Left lung (tissue), 10 donors: Measurements from ENCODE around the gene FNDC8. TPM values are rescaled to one million over a fixed set of nuclear protein-coding genes. Genes with fewer than 3 reads are reported as not detected.

Experiments used
- ATAC-seq: fragments of 200-7000 bp; cut with Tn5 transposase; one replicate; pipeline ENCODE4 v1.9.1; 2020; ENCODE audit warnings: moderate library complexity
- DNase-seq, 4 donors: peaks; one replicate each; pipeline ENCODE4 v3.0.0-alpha.2; 2013 to 2020
- H3K27ac ChIP-seq, 2 donors: fragments of 200-600 bp; sonication (generic) in 1 of 2; one replicate each; pipeline versions ENCODE4 v1.5.0 to v1.8.0; 2020 to 2021
- H3K27me3 ChIP-seq, 2 donors: fragments of 200-600 bp; sonication (generic) in 1 of 2; one replicate each; pipeline versions ENCODE4 v1.5.0 to v1.8.0; 2020 to 2021
- H3K36me3 ChIP-seq, 2 donors: fragments of 200-600 bp; sonication (generic) in 1 of 2; one replicate each; pipeline versions ENCODE4 v1.5.0 to v1.8.0; 2020 to 2021
- H3K4me1 ChIP-seq, 2 donors: fragments of 200-600 bp; one replicate each; pipeline ENCODE4 v1.8.0; 2021
- H3K4me3 ChIP-seq, 2 donors: fragments of 200-600 bp; sonication (generic) in 1 of 2; one replicate each; pipeline versions ENCODE4 v1.5.0 to v1.8.0; 2020 to 2021; ENCODE audit warnings: mild to moderate bottlenecking in 1 of 2
- H3K9me3 ChIP-seq, 2 donors: fragments of 200-600 bp; sonication (generic) in 1 of 2; one replicate each; pipeline versions ENCODE4 v1.5.0 to v1.8.0; 2020 to 2021
- intact Hi-C, 2 donors: fragments of 100-400 bp; cut with DNase I; formaldehyde crosslinking; loops; one replicate each; pipeline versions ENCODE4 v1.11.2 to v1.14.2; 2022
- polyA plus RNA-seq, 6 donors: library from polyadenylated mRNA; unstranded; fragments of 120-200 nt; gene quantifications; one replicate each; pipeline ENCODE4 v1.2.1, GENCODE V29; 2013; ENCODE audit not compliant: insufficient read length in 6 of 6
- total RNA-seq, 2 donors: library from RNA; stranded (reverse); fragmentation: NEBNext Ultra II Directional; extraction: Animal tissue kit (Norgen Biotek cat#: 25700); gene quantifications; one replicate each; pipeline ENCODE4 v1.2.1, GENCODE V29; 2021
- TF ChIP-seq, protein P1 (sequence below), 2 donors: fragments of 200-600 bp; sonication (generic) in 1 of 2; IDR thresholded peaks; one replicate each; pipeline versions ENCODE4 v1.5.0 to v1.8.0; 2021; ENCODE audit warnings: antibody characterized with exemption in 2 of 2
- donor health status: DM: no; HTN: yes; CAD: no.
- donor health status: DM: no; HTN: no; CAD: no.

Gene FNDC8
- total and polyA plus RNA-seq, 8 donors: 0.20 to 0.34 (median 0.25) TPM; not detected in 3

DNA sequence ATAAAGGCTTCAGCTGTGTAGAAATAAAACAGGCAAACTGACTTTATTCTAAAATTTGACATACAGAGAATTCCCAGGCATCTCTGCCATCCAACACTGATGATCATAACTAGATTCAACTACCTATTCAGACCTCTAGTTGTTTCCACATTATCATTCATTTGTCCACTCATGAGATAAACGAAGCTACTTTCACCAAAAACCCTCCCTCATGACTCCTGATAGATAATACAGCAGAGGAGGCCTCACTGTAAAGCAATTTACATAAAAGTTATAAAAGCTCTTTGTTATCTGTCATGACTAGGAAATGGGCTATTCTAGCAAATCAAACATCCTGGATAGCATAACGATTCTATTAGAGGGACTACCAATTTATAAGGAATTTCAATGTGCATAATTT lies 38.3 kb upstream of the FNDC8 start:
- peaks cover 6 to 74% of the 10 kb centered on the region in 2 donors for H3K4me1 ChIP-seq
- no peak for DNase-seq
- intact Hi-C loops: loop anchor here in 1 of 2 donors (10.0 kb wide), 1 partner anchor 78 kb away; no protein-coding TSS in a partner anchor
- no peak overlapping the region for H3K4me3 ChIP-seq
- H3K27me3 ChIP-seq: no peaks in the 10 kb centered on the region
- TF ChIP-seq, protein P1, sequence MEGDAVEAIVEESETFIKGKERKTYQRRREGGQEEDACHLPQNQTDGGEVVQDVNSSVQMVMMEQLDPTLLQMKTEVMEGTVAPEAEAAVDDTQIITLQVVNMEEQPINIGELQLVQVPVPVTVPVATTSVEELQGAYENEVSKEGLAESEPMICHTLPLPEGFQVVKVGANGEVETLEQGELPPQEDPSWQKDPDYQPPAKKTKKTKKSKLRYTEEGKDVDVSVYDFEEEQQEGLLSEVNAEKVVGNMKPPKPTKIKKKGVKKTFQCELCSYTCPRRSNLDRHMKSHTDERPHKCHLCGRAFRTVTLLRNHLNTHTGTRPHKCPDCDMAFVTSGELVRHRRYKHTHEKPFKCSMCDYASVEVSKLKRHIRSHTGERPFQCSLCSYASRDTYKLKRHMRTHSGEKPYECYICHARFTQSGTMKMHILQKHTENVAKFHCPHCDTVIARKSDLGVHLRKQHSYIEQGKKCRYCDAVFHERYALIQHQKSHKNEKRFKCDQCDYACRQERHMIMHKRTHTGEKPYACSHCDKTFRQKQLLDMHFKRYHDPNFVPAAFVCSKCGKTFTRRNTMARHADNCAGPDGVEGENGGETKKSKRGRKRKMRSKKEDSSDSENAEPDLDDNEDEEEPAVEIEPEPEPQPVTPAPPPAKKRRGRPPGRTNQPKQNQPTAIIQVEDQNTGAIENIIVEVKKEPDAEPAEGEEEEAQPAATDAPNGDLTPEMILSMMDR (IDR thresholded peaks at IDR 0.05): no peak
- no peak overlapping the region for H3K27ac ChIP-seq
- H3K36me3 ChIP-seq: no peaks in the 10 kb centered on the region
- no peaks in the 10 kb centered on the region for H3K9me3 ChIP-seq
- ATAC-seq: no peak

DNA sequence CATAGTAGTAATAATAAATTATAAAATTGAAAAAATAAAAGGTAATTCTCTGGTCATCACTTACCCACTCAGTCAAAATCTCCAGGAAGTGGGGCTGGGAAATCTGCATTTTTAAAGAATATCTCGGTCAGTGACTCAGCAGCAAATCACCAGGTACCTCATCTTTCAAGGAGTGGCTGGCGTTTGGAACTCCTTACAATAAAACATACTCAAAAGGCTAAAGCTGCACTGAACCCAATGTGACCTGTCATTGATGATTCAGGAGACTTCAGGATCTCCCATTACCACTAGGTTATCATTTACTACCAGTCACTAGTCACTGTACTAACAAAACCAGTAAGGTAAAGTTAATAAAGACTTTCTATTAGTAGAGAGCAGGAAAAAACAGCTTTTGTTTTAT lies 36.4 kb upstream of the FNDC8 start:
- no peak overlapping the region for H3K4me3 ChIP-seq
- no peaks in the 10 kb centered on the region for H3K36me3 ChIP-seq
- H3K27ac ChIP-seq: no peak overlapping the region
- peaks cover 6 to 74% of the 10 kb centered on the region in 2 donors for H3K4me1 ChIP-seq
- ATAC-seq: no peak
- no peaks in the 10 kb centered on the region for H3K27me3 ChIP-seq
- intact Hi-C loops: loop anchor here in 1 of 2 donors (10.0 kb wide), 1 partner anchor 80 kb away; no protein-coding TSS in a partner anchor
- TF ChIP-seq, protein P1 (IDR thresholded peaks at IDR 0.05): no peak
- no peak for DNase-seq
- no peaks in the 10 kb centered on the region for H3K9me3 ChIP-seq

DNA sequence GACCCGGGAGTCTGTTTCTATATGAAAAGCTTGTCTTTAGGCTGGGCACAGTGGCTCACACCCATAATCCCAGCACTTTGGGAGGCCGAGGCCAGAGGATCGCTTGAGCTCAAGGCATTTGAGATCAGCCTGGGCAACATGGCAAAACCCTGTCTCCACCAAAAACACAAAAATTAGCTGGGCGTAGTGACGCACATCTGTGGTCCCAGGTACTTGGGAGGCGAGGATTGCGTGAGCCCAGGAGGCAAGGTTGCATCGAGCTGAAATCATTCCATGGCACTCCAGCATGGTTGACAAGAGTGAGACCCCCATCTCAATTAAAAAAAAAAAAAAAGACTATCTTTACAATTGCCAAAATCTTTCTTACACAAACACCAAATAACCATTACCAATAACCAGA lies 35.3 kb upstream of the FNDC8 start:
- ATAC-seq (no peak), DNase-seq (no peak)
- Histone ChIP-seq H3K36me3 (no peaks in the 10 kb centered on the region), H3K27ac (no peak overlapping the region), H3K4me3 (no peak overlapping the region), H3K9me3 (no peaks in the 10 kb centered on the region), H3K4me1 (peaks cover 6 to 67% of the 10 kb centered on the region in 2 donors), H3K27me3 (no peaks in the 10 kb centered on the region)
- intact Hi-C loops: loop anchor here in 1 of 2 donors (10.0 kb wide), 1 partner anchor 81 kb away; no protein-coding TSS in a partner anchor
- TF ChIP-seq, protein P1 (IDR thresholded peaks at IDR 0.05): no peak

- Histone ChIP-seq H3K4me1 (peaks cover 4 to 58% of the 10 kb centered on the region in 2 donors), H3K27me3 (no peaks in the 10 kb centered on the region), H3K27ac (no peak overlapping the region), H3K4me3 (peak overlapping the region in 1 of 2 donors; percentile 95), H3K36me3 (no peaks in the 10 kb centered on the region), H3K9me3 (no peaks in the 10 kb centered on the region)
- ATAC-seq (no peak), DNase-seq (no peak)
- intact Hi-C loops: loop anchor here in 1 of 2 donors (10.0 kb wide), 1 partner anchor 82 kb away; no protein-coding TSS in a partner anchor
- TF ChIP-seq, protein P1 (IDR thresholded peaks at IDR 0.05): no peak
These were observed 34.4 kb upstream of the FNDC8 start for GRCh38 chr17:35086931-35087573.

DNA sequence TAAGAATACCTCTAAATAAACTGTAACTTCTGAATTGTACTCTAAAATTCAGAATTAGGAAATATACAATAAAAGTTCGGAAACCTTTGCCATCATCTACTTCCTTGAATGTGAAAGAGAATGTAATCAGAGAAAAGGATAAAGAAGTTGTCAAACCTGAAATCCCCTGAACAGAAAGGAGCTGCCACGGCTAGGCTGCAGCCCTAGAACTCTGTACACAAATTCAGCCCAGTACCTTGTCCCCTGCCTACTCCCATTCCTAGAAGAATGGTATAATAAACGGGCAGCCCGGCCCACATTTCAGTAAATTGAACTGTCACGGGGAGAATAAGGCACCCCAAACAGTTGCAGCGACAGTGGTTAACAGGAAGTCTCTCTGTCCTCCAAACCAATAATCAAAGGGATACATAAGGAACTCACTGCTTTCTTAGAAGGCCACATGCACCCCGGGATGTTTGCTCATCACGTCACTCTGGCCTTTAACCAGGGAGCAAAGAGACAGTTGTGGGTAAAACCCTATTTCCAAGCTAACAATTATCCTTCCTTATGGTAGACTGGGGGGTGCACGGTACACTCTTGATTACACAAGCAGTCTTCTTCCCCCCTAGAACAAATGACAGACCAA lies 33.6 kb upstream of the FNDC8 start:
- Histone ChIP-seq H3K9me3 (no peaks in the 10 kb centered on the region), H3K27ac (peak overlapping the region; percentile 90 to 94), H3K4me1 (peaks cover 0 to 50% of the 10 kb centered on the region in 2 donors), H3K27me3 (no peaks in the 10 kb centered on the region), H3K36me3 (no peaks in the 10 kb centered on the region), H3K4me3 (peak overlapping the region; percentile 91 to 95)
- intact Hi-C loops: loop anchor here in 1 of 2 donors (10.0 kb wide), 1 partner anchor 83 kb away; no protein-coding TSS in a partner anchor
- DNase-seq (peak in 2 of 4 donors; percentile 37 to 43), ATAC-seq (peak; percentile 3)
- TF ChIP-seq, protein P1 (IDR thresholded peaks at IDR 0.05): no peak
